ENCODE results near the gene IZUMO4.

IZUMO4 gene

GRCh38 chr19:2148482-2149135, 51.9 kb downstream of the IZUMO4 start:
- FAIRE-seq (no peak), DNase-seq (ENCODE audit: insufficient read length) (no peak)
- TF ChIP-seq POLR2AphosphoS5 (IDR thresholded peaks at IDR 0.05; ENCODE audit: low read depth, low read length) (no peak), TAF1 (IDR thresholded peaks at IDR 0.05; ENCODE audit: borderline replicate concordance, low read depth, low read length) (no peak), POLR2A (IDR thresholded peaks at IDR 0.05; ENCODE audit: low read depth, low read length) (no peak)

Measured in GM12892 (cell line).